Right renal cortex interstitium (tissue), 3 donors: ENCODE results near the gene PSMD14. TPM values are rescaled to one million over a fixed set of nuclear protein-coding genes. Genes with fewer than 3 reads are reported as not detected.
"Not testable (repeated sequence)": the region's sequence is repeated elsewhere in the genome, so short reads cannot be mapped to it uniquely, and the experiment has no call there.

ENCODE experiments used
- DNase-seq, 3 donors: peaks; one replicate each; pipeline ENCODE4 v3.0.0-alpha.2; 2013; ENCODE audit warnings: low read depth in 3 of 3, low spot score in 2 of 3
- polyA plus RNA-seq, 3 donors: library from polyadenylated mRNA; unstranded; fragments of 120-200 nt; gene quantifications; one replicate each; pipeline ENCODE4 v1.2.1, GENCODE V29; 2013; ENCODE audit not compliant: insufficient read length in 3 of 3

The PSMD14 gene
- polyA plus RNA-seq, result 10 to 100 TPM; 61.0 to 64.4 (median 62.2) TPM

DNA sequence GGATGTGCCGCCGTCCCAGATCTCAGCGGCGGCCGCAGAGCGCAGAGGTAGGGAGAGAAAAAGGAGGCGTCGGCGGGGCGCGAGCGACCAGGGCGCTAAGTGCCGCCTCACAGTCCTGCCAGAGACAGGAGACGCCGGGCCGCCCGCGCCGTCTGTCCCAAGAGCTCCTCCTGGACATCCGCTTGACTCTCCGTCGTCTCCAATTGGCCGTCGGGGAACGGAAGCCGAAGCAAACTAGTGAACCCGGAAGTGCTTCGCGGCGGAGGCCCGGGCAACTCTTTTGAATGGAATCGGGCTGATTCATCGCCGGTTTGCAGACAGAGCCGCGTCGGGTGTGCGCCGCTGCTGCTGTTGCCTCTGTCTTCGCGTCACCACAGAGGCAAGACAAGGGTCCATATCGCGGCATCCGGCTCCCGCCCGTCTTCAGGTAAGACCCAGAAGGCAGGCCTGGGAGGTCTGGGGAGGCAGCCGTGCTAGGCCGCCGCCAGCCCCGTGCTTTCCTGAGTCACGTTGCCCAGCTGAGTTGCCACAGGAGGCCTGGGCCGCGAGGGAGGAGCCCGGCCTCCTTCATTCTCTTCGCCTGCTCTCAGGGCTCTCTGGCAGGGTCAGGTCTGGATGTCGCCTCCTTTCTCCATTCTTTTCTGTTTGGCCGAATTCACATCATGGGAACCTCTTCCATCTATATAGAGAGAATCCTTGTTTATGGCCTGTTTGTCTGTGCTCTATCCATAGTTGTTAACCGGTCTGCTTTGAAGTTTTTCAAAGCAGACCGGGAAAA lies at the start of gene PSMD14:
PSMD14 (plus strand) TSS at position 248 of the 778 bp plus-strand sequence. CDS start 10,401 bp downstream, outside the sequence.
- peak; percentile 70 to 85 (median 82) for DNase-seq

DNA sequence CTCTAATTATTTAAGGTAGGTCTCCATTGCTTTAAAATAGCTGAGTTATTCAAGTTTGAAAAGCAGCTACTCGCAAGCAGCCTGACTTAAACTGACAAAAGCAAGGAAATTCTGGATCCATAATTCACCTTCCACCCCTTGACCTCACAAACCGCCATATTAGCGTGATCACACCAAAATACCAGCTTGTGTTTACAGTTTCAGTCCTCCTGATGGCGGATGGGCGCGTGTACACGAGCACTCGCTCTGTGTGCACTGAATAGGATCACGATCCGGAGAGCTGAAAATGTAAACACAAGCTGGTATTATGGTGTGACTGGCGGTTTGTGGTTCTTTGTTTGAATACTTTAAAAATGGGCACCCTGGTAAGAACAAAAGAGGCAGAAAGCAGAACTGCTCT lies 42.4 kb upstream of the PSMD14 start:
- no peak for DNase-seq

DNA sequence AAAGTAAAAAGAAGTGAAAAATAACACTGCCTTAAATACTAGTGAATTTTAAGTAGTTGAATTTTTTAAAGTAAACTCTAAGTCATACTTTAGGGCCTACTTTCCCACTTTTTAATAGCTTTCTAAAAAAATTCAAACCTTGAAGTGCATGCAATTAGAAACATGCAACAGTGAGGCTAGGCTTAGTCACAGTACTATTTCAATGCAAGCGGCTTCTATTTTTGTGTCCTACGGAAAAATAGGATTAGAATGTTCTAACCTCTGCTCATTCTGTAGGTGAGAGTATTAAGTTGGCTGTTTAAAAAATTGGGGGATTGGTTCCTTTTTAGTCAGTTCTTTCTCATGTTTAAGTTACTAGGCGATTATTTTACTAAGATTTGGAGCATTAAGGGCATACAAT lies 39.1 kb upstream of the PSMD14 start:
- no peak for DNase-seq

DNA sequence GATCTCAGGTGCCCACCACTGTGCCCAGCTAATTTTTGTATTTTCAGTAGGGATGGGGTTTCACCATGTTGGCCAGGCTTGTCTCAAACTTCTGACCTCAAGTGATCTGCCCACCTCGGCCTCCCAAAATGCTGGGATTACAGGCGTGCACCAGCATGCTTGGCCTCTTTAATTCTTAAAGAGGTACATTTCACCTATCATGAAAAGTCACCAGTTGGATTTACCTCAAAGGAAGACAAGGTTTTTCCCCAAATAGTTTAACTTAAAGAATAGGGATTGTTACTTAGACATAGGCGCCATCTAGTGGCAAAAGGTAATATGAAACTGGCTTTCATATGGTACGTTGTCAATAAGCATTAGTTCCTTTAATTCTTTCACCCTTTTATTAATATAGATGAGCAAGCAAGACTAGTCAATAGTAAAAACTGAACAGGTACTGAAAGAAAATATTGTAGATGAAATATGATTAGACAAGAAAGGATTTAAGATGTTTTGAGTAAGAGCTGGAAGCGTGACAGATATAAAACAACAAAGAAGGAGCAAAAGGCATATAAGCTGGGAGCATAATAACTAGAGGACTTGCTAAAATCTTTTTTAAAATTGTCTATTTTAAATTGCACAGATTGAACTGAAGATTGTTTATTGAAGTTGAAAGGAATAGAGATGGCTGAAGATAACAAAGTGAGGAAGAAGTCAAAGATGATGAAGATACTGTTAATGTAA lies 35.0 kb upstream of the PSMD14 start:
- peak in 1 of 3 donors; percentile 4 for DNase-seq

DNA sequence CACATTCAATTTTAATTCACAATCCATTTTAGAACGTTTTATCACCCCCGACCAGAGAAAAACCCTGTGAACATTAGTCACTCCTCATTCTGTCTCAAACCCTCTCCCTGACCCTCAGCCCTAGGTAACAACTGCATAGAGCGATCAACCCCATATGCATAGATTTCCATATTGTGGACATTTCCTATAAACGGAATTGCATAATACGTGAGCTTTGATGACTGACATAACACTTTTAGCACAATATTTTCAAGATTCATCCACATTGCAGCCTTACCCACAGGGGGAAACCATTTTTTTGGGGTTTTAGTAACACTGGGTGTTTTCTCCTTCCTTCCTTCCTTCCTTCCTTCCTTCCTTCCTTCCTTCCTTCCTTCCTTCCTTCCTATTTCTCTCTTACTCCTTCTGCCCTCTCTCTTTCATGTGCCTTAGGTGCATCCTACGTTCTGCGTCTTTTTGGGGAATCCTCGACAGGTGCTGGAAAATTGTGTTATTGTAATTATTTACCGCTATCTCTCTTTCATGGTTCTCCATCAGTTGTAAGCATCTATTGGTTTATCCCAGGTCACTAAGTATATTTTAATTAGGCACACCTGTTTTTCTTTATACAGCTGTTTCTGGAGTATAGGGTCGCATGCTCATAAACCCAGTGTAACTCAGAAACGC lies 29.5 kb upstream of the PSMD14 start:
- not testable (repeated sequence) for DNase-seq

DNA sequence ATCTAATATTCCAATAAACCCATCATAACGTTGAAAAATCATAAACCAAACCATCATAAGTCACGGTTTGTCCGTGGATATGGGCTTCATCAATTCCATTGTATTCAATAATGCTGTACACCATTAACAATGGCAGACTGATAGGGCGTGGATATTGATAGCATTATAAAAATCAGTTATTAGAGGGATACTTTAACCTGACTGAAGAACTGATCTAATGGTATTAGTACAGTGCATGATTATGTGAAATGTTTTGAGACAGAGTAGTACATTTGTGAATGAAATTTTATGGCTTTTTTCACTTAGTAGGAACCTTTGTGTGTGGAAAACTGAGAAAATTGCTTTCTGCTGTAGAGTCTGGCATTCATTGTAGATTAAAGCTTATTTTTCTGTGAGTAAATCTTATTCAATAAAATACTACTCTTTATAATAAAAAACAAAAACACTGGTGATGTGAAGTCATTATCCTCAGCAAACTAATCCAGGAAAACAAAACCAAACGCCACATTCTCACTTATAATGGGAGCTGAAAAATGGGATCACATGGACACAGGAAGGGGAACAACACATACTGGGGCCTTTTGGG lies 28.9 kb upstream of the PSMD14 start:
- not testable (repeated sequence) for DNase-seq

DNA sequence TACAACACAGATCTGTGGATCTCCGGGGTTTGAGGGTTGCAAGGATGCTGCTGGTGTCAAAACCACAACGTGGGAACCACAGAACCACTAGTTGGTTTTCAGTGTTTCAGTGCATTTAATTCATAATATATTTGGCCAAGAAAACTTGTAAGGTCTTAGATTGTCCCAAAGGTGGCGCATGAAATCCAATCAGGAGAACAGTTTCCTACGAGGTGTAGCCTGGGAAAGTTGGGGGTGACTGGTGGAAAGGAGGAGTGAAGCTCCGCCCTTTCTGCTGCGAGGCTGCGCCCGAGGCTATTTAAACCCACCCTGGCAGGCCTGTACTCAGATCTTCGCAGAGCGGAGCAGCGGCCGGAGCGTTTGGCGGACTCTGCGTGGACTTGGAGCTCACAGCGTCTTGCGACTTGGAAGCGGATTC lies 27.3 kb upstream of the PSMD14 start:
- DNase-seq, result not testable (repeated sequence)

DNA sequence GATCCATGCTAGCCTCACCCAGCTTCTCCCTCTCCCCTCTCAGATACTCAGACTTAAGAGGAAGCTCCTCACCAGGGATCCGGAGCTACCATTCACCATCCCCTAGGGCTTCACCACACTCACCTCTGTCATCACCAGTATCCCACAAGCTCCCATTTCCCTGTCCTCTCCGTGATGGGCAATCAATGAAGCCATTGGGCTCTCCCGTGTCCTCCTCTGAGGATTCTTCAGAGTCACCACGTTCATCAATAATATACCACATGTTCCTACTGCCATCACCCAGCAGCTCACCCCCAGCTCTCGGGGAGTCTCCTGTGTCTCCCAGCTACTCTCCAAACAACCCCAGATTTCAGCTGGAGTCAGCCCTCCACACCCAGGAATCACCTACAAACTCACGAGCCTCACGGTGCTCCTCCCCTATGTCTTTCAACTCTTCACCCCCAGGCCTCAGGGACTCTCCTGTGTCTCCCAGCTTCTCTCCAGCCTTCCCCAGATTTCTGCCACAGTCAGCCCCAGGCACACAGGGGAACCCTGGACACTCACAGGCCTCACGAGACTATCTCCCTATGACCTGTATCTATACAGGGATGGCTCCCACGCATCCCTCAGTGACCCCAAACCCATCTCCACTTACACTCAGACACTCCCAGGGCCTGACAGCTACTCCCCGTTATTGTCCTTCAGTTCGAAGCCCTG lies 26.5 kb upstream of the PSMD14 start:
- not testable (repeated sequence) for DNase-seq

DNA sequence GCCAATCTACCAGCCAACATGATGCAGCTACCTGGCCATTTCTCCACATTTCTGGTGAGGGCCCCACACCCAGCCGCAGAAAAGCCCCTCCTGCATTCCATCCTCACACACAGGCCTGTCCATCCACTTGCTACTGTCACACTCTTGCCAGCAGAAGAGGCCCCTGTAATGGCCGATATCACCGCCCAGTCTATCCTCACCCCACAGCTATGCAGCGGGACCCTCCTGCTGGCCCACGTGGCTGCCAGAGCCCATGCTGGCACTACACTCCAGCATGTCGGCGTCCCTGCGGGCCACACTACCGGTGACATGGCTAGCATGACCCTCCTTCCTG lies 25.9 kb upstream of the PSMD14 start:
- DNase-seq, result not testable (repeated sequence)

DNA sequence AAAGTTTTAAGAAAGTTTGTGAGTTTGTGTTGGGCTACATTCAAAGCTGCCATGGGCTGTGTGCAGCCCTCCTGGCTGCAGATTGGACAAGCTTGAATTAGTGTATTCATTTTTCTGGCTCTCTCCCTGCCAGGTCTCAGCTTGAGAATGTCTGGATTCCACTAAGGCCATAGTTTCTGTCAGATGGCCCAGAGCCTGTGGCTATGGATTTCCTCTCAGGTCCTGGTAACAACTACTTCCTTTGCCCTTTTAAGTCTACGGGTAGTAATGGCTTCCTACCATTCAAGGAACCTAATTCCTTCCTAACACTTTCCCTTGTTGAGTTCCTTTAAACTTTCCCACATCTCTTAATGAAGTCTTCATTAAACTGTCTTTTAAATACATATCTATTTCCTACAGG lies 24.3 kb upstream of the PSMD14 start:
- DNase-seq, result no peak

DNA sequence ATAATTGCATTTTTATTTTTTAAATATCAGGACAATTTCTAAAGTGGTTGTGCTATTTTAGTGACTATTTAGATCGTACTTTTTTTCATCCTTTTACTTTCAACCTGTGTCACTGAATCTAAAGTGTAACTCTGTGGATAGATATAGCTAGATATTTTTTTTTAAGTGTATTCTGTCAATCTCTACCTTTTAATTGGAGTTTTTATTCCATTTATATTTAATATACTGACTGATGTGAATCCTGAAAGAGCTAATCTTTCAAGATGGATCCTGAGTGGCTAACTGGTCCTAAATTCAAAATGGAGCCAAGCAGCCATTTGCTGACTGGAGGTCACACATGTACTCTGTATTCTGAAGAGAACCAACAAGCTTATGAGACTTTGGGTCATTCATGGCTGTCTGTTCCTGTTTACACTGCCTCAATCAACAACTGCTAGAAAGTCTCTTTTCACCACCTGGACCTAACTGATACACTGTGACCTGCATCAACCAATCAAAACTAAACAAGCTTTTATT lies 4.6 kb upstream of the PSMD14 start:
- no peak for DNase-seq

DNA sequence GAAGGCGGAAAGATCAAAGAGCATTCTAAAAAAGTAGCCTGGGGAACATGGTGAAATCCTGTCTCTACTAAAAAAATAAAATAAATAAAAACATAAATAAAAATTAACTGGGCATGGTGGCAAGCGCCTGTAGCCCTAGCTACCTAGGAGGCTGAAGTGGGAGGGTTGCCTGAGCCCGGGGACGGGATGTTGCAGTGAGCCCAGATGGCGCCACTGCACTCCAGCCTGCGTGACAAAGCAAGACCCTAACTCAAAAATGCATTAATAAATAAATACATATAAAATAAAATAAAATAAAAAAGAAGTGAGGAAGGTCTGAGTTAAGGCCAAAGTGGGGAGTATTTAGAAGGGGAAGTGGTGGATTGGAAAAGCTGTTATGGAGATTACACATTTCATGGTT lies 1.3 kb upstream of the PSMD14 start:
- no peak for DNase-seq

DNA sequence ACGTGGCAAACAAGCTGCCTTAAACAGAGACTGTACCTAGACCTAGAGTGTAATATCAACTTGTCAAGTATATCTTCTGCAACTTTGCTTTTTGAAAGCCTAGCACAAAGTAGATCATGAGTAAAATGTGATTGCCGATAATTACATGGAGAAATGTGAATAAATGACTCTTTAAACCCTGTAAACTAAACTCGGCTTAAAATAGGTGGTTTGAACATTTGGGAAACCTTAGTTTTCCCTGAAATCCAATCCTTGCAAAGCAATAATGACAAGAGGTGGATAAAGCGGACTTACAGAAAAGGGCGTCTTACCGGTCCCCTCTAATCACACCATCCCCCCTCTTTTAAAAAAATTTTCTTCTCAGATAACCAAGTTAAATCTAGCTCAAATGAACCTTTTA lies 549 bp upstream of the PSMD14 start:
- DNase-seq, result no peak

DNA sequence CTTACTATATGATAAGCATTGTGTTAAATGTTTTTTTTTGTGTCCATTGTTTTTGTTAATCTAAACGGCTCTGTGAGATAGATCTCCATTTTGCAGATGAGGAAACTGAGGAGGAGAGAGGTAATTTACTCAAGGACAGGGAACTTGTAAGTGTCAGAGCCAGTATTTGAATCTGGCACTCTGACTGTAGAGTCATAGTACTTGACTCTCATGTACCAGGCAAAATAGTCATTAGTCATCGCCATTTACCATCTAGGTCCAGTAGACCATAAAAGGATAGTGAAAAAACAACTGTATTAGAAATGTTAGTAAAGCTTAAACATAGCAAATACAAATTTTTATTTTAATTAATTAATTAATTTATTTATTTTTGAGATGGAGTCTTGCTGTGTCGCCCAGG lies 4.8 kb downstream of the PSMD14 start:
- DNase-seq, result no peak

DNA sequence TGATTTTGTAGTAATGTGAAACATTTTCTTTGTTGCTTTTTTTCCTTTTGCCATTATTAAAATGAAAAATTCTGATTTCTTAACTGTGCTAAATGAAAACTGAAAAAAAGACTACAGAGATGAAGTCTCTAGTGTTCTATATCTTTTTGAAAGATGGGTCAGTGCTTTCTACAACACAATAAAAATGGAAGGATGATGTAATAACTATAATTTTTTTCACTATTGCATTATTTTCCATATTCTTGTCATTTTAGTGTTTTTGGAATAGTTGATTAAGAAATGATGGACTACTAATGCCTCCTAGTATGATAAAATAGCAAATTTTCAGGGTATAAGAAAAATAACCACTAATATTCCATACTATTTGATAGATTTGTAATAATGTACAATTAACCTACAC lies 7.2 kb downstream of the PSMD14 start:
- no peak for DNase-seq

DNA sequence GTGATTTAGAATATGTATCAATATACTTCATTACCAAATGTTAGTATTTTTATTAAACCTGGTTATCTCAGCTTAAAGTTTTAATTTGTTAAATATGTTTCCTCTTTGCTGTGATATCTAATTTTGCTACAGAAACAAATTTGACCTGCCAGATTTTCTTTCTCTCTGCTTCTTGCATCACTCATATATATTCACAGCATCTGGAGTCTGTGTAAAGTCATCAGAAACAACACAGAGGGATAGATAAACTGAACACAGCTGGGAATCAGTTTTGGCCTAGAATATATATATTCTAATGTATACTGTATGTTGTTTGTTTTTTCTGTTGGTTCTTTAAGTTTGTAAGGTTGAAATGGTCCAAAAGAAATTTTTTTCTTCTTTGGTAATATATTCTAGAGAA lies 8.5 kb downstream of the PSMD14 start:
- DNase-seq, result no peak

DNA sequence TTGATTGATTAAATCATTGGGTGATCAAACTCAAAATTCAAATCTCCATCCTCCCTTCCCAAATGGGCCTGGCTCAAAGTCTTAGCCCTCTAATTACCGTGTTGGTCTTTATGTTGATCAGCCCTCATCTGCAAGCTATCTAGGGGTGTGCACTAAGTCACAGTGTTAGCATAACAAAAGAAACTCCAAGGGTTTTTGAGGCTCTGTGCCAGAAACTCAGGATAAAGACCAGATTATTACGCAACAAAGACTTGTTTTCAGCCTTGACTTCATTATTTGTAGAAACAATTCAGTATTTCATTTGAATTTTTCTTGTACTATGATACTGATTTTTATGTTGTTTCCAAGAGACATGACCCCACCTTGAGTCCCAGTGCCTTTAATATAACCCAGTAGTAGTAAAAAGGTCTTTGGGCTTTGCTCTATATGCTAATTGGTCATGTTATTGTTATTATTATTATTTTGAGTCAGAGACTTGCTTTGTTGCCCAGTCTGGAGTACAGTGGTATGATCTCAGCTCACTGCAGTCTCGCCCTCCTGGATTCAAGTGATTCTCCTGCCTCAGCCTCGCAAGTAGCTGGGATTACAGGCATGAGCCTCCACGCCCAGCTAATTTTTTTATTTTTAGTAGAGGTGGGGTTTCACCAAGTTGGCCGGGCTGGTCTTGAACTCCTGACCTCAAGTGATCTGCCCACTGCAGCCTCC lies 13.9 kb downstream of the PSMD14 start:
- no peak for DNase-seq

DNA sequence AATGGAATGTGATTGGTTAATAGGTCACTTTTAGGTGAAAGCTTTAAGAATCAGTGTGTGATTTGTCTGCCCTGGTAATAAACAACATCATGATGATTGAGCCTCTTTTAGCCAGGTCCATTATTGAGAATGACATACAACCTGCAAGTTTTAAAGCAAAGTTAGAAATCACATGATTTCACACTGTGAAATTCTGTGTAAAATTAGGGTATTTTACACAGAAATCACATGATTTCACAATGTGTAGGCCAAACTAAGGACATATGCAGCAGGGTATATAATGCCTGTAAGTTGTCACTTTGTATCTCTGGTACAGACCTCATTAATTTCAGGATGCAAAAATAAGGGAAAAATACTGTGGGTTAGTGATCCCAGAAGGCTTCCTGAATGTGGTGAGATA lies 16.7 kb downstream of the PSMD14 start:
- no peak for DNase-seq

DNA sequence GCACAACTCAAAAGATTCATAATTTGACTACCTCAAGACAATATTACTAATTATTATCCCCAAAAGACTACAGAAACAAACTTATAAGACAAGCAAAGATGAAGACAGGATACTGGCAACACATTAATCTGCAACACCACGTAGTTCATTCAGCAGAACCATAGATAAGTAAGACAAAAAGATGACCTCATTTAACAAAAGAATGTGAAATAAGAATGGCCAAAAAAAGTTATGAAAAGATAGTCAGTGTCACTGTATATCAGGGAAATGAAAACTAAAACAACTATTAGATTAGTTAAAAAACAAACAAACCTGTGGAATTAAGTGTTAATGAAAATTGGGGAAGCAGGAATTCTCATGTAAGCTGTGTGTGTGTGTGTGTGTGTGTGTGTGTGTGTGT lies 19.4 kb downstream of the PSMD14 start:
- no peak for DNase-seq
